Right lobe of liver (tissue), 6 donors: ENCODE results near the gene KIAA1671. TPM values are rescaled to one million over a fixed set of nuclear protein-coding genes. Genes with fewer than 3 reads are reported as not detected.

Source experiments
- ATAC-seq, 4 donors: fragments of 200-7000 bp; cut with Tn5 transposase; one replicate each; pipeline ENCODE4 v1.9.1; 2020; ENCODE audit warnings: mild to moderate bottlenecking in 4 of 4, moderate library complexity in 4 of 4
- DNase-seq, 3 donors: peaks; one replicate each; pipeline ENCODE4 v3.0.0-alpha.2; 2020
- H3K27ac ChIP-seq, 3 donors: fragments of 200-600 bp; one replicate each; pipeline ENCODE4 v1.8.0; 2022
- H3K27me3 ChIP-seq, 2 donors: fragments of 200-600 bp; one replicate each; pipeline ENCODE4 v1.8.0; 2022
- H3K36me3 ChIP-seq, 4 donors: fragments of 200-600 bp; sonication (generic) in 1 of 4; one replicate each; pipeline versions ENCODE4 v1.5.1 to v1.8.0; 2017 to 2022; ENCODE audit warnings: control low read depth in 1 of 4
- H3K4me1 ChIP-seq, 4 donors: fragments of 200-600 bp; sonication (generic) in 1 of 4; one replicate each; pipeline versions ENCODE4 v1.5.1 to v1.8.0; 2017 to 2022; ENCODE audit warnings: control low read depth in 1 of 4
- H3K4me3 ChIP-seq, 3 donors: fragments of 200-600 bp; one replicate each; pipeline ENCODE4 v1.8.0; 2022
- H3K9me3 ChIP-seq, 4 donors: fragments of 200-600 bp; sonication (generic) in 1 of 4; one replicate each; pipeline versions ENCODE4 v1.5.1 to v1.8.0; 2017 to 2022; ENCODE audit warnings: control low read depth in 1 of 4
- CTCF ChIP-seq, 4 donors: fragments of 200-600 bp in 3 of 4; fragments of 450-650 bp in 1 of 4; IDR thresholded peaks; one replicate each; pipeline versions ENCODE4 v1.5.1 to v1.8.0; 2016 to 2022; ENCODE audit warnings: antibody characterized with exemption in 4 of 4, mild to moderate bottlenecking in 2 of 4
- POLR2A ChIP-seq: fragments of 450-650 bp; IDR thresholded peaks from one replicate; pipeline ENCODE4 v1.6.1; 2017; ENCODE audit warnings: antibody characterized with exemption, mild to moderate bottlenecking
- WGBS: methylation state at CpG from one replicate; pipeline ENCODE4 v1.1.6; 2018; ENCODE audit warnings: low coverage, low lambda C conversion rate; ENCODE audit not compliant: insufficient coverage; ENCODE audit errors: missing lambda C conversion rate; 5-methylcytosine and 5-hydroxymethylcytosine counted together
- intact Hi-C, 2 donors: fragments of 100-400 bp; cut with DNase I; formaldehyde crosslinking; loops; one replicate each; pipeline versions ENCODE4 v1.11.2 to v1.14.1; 2022
- total RNA-seq, 6 experiments: library from RNA; depleted of rRNA in 2 of 6; stranded (reverse); fragments of >200 nt in 2 of 6; fragmentation: NEBNext Ultra II Directional in 3 of 6; extraction: Animal tissue kit (Norgen Biotek cat#: 25700) in 3 of 6; gene quantifications; one replicate each; pipeline versions ENCODE4 v1.1.0 to v1.2.4, GENCODE V29; 2016 to 2023
- donor health status: DM: no; HTN: yes; CAD: no.
- donor health status: DM: no; HTN: no; CAD: no.
- donor health status: DM: no; HTN: no; CAD: no.
- donor health status: DM: no; HTN: yes; CAD: no.
- donor health status: DM: no; HTN: yes; CAD: no.

KIAA1671 gene
- total RNA-seq, 6 experiments from 2014 or later: 31.1 to 56.6 (median 39.2) TPM

GRCh38 chr22:24983151-24983550 lies 30.6 kb downstream of the KIAA1671 start:
- Histone ChIP-seq H3K27me3 (no peaks in the 10 kb centered on the region), H3K4me1 (peaks cover 0 to 4% (median under 1%) of the 10 kb centered on the region in 4 donors), H3K9me3 (no peaks in the 10 kb centered on the region), H3K36me3 (no peaks in the 10 kb centered on the region), H3K4me3 (no peak overlapping the region), H3K27ac (peak overlapping the region in 1 of 3 donors; percentile 15)
- intact Hi-C loops: no loop called here
- 69% methylated on average over 4 of the region's 5 CpGs for WGBS
- TF ChIP-seq CTCF (IDR thresholded peaks at IDR 0.05) (no peak), POLR2A (no peak)
- peak in 3 of 4 donors; percentile 17 to 35 (median 23) for ATAC-seq
- no peak for DNase-seq

- TF ChIP-seq CTCF (IDR thresholded peaks at IDR 0.05) (no peak), POLR2A (no peak)
- H3K27ac ChIP-seq: no peak overlapping the region
- no peaks in the 10 kb centered on the region for H3K36me3 ChIP-seq
- peaks cover 0 to 9% (median under 1%) of the 10 kb centered on the region in 4 donors for H3K4me1 ChIP-seq
- no peak for ATAC-seq
- intact Hi-C loops: no loop called here
- H3K27me3 ChIP-seq: no peaks in the 10 kb centered on the region
- WGBS: no CpG with 5 or more reads among the region's 1 CpG
- no peak overlapping the region for H3K4me3 ChIP-seq
- no peak for DNase-seq
- H3K9me3 ChIP-seq: no peaks in the 10 kb centered on the region
These were observed 31.6 kb downstream of the KIAA1671 start for GRCh38 chr22:24984122-24984521.

- peak; percentile 55 to 78 (median 70) for ATAC-seq
- no peaks in the 10 kb centered on the region for H3K27me3 ChIP-seq
- peaks cover 0 to 25% (median 9%) of the 10 kb centered on the region in 4 donors for H3K4me1 ChIP-seq
- TF ChIP-seq CTCF (IDR thresholded peaks at IDR 0.05) (no peak), POLR2A (no peak)
- no peak overlapping the region for H3K4me3 ChIP-seq
- 56% methylated on average over 6 of the region's 9 CpGs for WGBS
- H3K9me3 ChIP-seq: no peaks in the 10 kb centered on the region
- no peak overlapping the region for H3K27ac ChIP-seq
- H3K36me3 ChIP-seq: no peaks in the 10 kb centered on the region
- DNase-seq: peak in 1 of 3 donors; percentile 38
- intact Hi-C loops: no loop called here
These were observed 33.3 kb downstream of the KIAA1671 start for GRCh38 chr22:24985826-24986214.

- Histone ChIP-seq H3K4me3 (no peak overlapping the region), H3K36me3 (no peaks in the 10 kb centered on the region), H3K4me1 (peaks cover 0 to 25% (median 9%) of the 10 kb centered on the region in 4 donors), H3K27me3 (no peaks in the 10 kb centered on the region), H3K9me3 (no peaks in the 10 kb centered on the region), H3K27ac (no peak overlapping the region)
- DNase-seq (no peak), ATAC-seq (no peak)
- WGBS: 72% methylated on average over 3 of the region's 4 CpGs
- TF ChIP-seq POLR2A: no peak
- no peak for TF ChIP-seq CTCF (IDR thresholded peaks at IDR 0.05)
- intact Hi-C loops: no loop called here
These were observed 34.3 kb downstream of the KIAA1671 start for GRCh38 chr22:24986816-24987215.

GRCh38 chr22:24989135-24989534 lies 36.6 kb downstream of the KIAA1671 start:
- ATAC-seq: peak in 1 of 4 donors; percentile 5
- 88% methylated on average over 2 of the region's 2 CpGs for WGBS
- Histone ChIP-seq H3K36me3 (no peaks in the 10 kb centered on the region), H3K27me3 (no peaks in the 10 kb centered on the region), H3K9me3 (no peaks in the 10 kb centered on the region), H3K4me1 (peaks cover 0 to 21% (median 9%) of the 10 kb centered on the region in 4 donors), H3K4me3 (no peak overlapping the region), H3K27ac (peak overlapping the region in 1 of 3 donors; percentile 10)
- intact Hi-C loops: no loop called here
- TF ChIP-seq CTCF (IDR thresholded peaks at IDR 0.05) (no peak), POLR2A (no peak)
- DNase-seq: no peak
